Mucosa of descending colon (tissue), 3 donors: ENCODE measurements around the gene CEMIP. TPM values are rescaled to one million over a fixed set of nuclear protein-coding genes. Genes with fewer than 3 reads are reported as not detected.
A peak's percentile ranks its signal among the peaks of the same experiment; 100 is the strongest.

Experiments used
- ATAC-seq: fragments of 200-7000 bp; cut with Tn5 transposase; one replicate; pipeline ENCODE4 v1.9.1; 2020; ENCODE audit warnings: mild to moderate bottlenecking, moderate library complexity
- DNase-seq, 3 donors: peaks; one replicate each; pipeline ENCODE4 v3.0.0-alpha.2; 2020
- H3K36me3 ChIP-seq: fragments of 200-600 bp; one replicate; pipeline ENCODE4 v1.8.0; 2021; ENCODE audit warnings: low read depth, mild to moderate bottlenecking
- H3K4me1 ChIP-seq: fragments of 200-600 bp; one replicate; pipeline ENCODE4 v1.8.0; 2021; ENCODE audit warnings: low read depth, mild to moderate bottlenecking
- H3K4me3 ChIP-seq: fragments of 200-600 bp; one replicate; pipeline ENCODE4 v1.8.0; 2021; ENCODE audit warnings: mild to moderate bottlenecking
- H3K9me3 ChIP-seq: fragments of 200-600 bp; one replicate; pipeline ENCODE4 v1.8.0; 2021; ENCODE audit warnings: mild to moderate bottlenecking
- intact Hi-C, 2 donors: fragments of 100-400 bp; cut with DNase I in 1 of 2; cut with micrococcal nuclease in 1 of 2; formaldehyde crosslinking; loops; one replicate each; pipeline versions ENCODE4 v1.11.0 to v1.11.1; 2022; cut with DNase I, micrococcal nuclease
- total RNA-seq, 3 donors: library from RNA; stranded (reverse); fragmentation: NEBNext Ultra II Directional in 2 of 3; extraction: Animal tissue kit (Norgen Biotek cat#: 25700) in 2 of 3; gene quantifications; one replicate each; pipeline versions ENCODE4 v1.2.1 to v1.2.4, GENCODE V29; 2021 to 2023
- TF ChIP-seq, protein P1 (sequence below): fragments of 200-600 bp; IDR thresholded peaks from one replicate; pipeline ENCODE4 v1.8.0; 2022; ENCODE audit warnings: antibody characterized with exemption, mild to moderate bottlenecking
- donor health status: DM: no; HTN: no; CAD: no; lungs with moderate emphysema.
- donor health status: DM: no; HTN: no; CAD: no.
- donor health status: DM: no; HTN: yes; CAD: no.

Gene CEMIP
- total RNA-seq, 3 donors from 2014 or later, result 0.63 to 2.2 (median 1.4) TPM

- H3K4me1 ChIP-seq, result no peaks in the 10 kb centered on the region
- no peak for ATAC-seq
- TF ChIP-seq, protein P1, sequence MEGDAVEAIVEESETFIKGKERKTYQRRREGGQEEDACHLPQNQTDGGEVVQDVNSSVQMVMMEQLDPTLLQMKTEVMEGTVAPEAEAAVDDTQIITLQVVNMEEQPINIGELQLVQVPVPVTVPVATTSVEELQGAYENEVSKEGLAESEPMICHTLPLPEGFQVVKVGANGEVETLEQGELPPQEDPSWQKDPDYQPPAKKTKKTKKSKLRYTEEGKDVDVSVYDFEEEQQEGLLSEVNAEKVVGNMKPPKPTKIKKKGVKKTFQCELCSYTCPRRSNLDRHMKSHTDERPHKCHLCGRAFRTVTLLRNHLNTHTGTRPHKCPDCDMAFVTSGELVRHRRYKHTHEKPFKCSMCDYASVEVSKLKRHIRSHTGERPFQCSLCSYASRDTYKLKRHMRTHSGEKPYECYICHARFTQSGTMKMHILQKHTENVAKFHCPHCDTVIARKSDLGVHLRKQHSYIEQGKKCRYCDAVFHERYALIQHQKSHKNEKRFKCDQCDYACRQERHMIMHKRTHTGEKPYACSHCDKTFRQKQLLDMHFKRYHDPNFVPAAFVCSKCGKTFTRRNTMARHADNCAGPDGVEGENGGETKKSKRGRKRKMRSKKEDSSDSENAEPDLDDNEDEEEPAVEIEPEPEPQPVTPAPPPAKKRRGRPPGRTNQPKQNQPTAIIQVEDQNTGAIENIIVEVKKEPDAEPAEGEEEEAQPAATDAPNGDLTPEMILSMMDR, result no peak
- DNase-seq, result no peak
- intact Hi-C loops, result no loop called here
- no peak overlapping the region for H3K4me3 ChIP-seq
- no peaks in the 10 kb centered on the region for H3K9me3 ChIP-seq
- H3K36me3 ChIP-seq, result no peaks in the 10 kb centered on the region
These were observed 28.6 kb upstream of the CEMIP start for GRCh38 chr15:80750575-80750974.

DNA sequence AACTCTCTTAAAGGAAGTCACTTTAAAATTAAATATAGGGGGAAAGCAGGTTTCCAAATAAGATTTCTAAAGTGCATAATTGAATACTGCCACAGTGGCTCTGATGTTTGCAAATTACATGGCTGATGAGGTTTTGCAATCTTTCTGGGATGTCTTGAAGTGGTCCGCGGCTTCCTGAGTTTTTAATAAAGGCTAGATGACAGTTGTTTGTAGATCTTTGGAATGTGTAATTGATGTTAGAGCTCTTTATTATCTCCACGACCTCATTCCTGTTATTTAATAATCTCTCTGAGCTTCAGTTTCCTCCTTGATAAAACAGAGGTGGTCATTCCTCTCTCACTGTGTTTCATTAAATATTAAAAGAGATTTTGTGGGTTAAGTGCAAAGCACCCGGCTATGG, 27.0 kb upstream of the CEMIP start:
- TF ChIP-seq, protein P1, result no peak
- Histone ChIP-seq H3K36me3 (no peaks in the 10 kb centered on the region), H3K4me3 (no peak overlapping the region), H3K9me3 (no peaks in the 10 kb centered on the region), H3K4me1 (no peaks in the 10 kb centered on the region)
- intact Hi-C loops, result no loop called here
- DNase-seq, result no peak
- no peak for ATAC-seq

- ATAC-seq (no peak), DNase-seq (no peak)
- Histone ChIP-seq H3K4me1 (no peaks in the 10 kb centered on the region), H3K36me3 (no peaks in the 10 kb centered on the region), H3K9me3 (no peaks in the 10 kb centered on the region), H3K4me3 (no peak overlapping the region)
- intact Hi-C loops, result no loop called here
- TF ChIP-seq, protein P1, result no peak
These were observed 26.0 kb upstream of the CEMIP start for GRCh38 chr15:80753161-80753560.

DNA sequence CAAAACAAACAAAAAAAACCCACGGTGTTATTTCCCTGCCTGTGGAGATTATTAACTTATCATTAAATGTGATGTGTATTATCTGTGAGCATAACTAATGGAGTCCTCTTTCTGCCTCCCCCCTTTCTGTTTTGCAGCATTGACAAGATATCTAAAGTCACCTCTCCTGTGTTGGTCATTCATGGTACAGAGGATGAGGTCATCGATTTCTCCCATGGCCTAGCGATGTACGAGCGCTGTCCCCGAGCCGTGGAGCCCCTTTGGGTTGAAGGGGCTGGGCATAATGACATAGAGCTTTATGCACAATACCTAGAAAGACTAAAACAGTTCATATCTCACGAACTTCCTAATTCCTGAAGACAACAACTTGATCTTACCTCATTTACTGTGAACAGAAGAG, 25.2 kb upstream of the CEMIP start:
- no peaks in the 10 kb centered on the region for H3K36me3 ChIP-seq
- H3K4me1 ChIP-seq, result no peaks in the 10 kb centered on the region
- TF ChIP-seq, protein P1, result no peak
- intact Hi-C loops, result no loop called here
- DNase-seq (no peak), ATAC-seq (no peak)
- no peak overlapping the region for H3K4me3 ChIP-seq
- no peaks in the 10 kb centered on the region for H3K9me3 ChIP-seq

DNA sequence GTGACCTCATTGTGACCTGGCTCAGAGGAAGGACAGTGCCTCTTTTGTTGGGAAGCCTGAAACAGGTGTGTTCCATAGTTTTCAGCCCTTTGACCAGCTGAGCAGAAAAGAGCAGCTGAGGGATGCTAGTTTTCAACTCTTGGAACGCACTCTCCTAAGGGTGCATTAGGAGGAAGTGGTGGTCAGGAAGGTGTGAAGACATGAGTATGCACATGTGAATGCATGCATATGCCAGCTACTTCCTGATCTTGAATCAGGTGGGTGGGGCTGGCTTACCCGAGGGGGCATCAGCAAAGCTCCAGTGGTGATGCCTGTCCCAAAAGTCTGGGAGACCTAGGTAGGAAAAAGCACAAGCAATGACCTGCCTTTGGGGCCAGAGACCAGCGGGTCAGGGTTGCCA, 23.3 kb upstream of the CEMIP start:
- TF ChIP-seq, protein P1, result no peak
- H3K9me3 ChIP-seq, result no peaks in the 10 kb centered on the region
- intact Hi-C loops, result no loop called here
- no peaks in the 10 kb centered on the region for H3K4me1 ChIP-seq
- no peak overlapping the region for H3K4me3 ChIP-seq
- no peak for DNase-seq
- peak; percentile 39 for ATAC-seq
- no peaks in the 10 kb centered on the region for H3K36me3 ChIP-seq

GRCh38 chr15:80758130-80758745, 20.9 kb upstream of the CEMIP start:
- no peak for ATAC-seq
- H3K36me3 ChIP-seq, result no peaks in the 10 kb centered on the region

More at GRCh38 chr15:80758130-80758745, 20.9 kb upstream of the CEMIP start:
- Histone ChIP-seq H3K4me3 (no peak overlapping the region), H3K4me1 (no peaks in the 10 kb centered on the region), H3K9me3 (no peaks in the 10 kb centered on the region)
- TF ChIP-seq, protein P1, result no peak
- intact Hi-C loops, result no loop called here
- no peak for DNase-seq
